Ovary (tissue), 3 donors: ENCODE results near the gene LRRC32.

Source experiments
- CTCF ChIP-seq, 3 donors: fragments of 450-650 bp in 2 of 3; fragments of 200-600 bp in 1 of 3; IDR thresholded peaks; one replicate each; pipeline versions ENCODE4 v1.5.1 to v1.8.0; 2016 to 2022; ENCODE audit warnings: antibody characterized with exemption in 3 of 3, mild to moderate bottlenecking in 1 of 3
- EP300 ChIP-seq: sonication (generic); formaldehyde crosslinking; IDR thresholded peaks from one replicate; pipeline ENCODE4 v1.6.1; 2017; ENCODE audit warnings: antibody characterized with exemption
- POLR2A ChIP-seq: fragments of 450-650 bp; IDR thresholded peaks from one replicate; pipeline ENCODE4 v1.6.1; 2017; ENCODE audit warnings: antibody characterized with exemption, mild to moderate bottlenecking, moderate library complexity
- donor health status: DM: no; HTN: no; CAD: no.

- TF ChIP-seq CTCF (IDR thresholded peaks at IDR 0.05) (no peak), POLR2A (no peak), EP300 (no peak)
Observed at GRCh38 chr11:76638270-76639197, 32.0 kb downstream of the LRRC32 start.
